NCI-H748 treated with DMSO at 0.1 percent for 48 hours (cell line): ENCODE measurements around the gene DPPA2.

Experiments
- DNase-seq: peaks from one replicate; lab custom pipeline; 2025; lab: John Stamatoyannopoulos, UW

DPPA2 gene

GRCh38 chr3:109325109-109325508, 8.8 kb upstream of the DPPA2 start:
- DNase-seq = no peak

- DNase-seq = no peak
These were observed 3.3 kb downstream of the DPPA2 start for GRCh38 chr3:109313061-109313460.

GRCh38 chr3:109297496-109297895, 18.8 kb downstream of the DPPA2 start:
- DNase-seq = no peak

- no peak for DNase-seq
These were observed 32.2 kb downstream of the DPPA2 start for GRCh38 chr3:109284071-109284470.

- DNase-seq = no peak
These were observed 37.8 kb downstream of the DPPA2 start for GRCh38 chr3:109278546-109278945.

GRCh38 chr3:109278141-109278540, 38.2 kb downstream of the DPPA2 start:
- no peak for DNase-seq

GRCh38 chr3:109275702-109276293, 40.5 kb downstream of the DPPA2 start:
- DNase-seq = no peak

GRCh38 chr3:109270779-109271178, 45.5 kb downstream of the DPPA2 start:
- DNase-seq = no peak

GRCh38 chr3:109269577-109270275, 46.6 kb downstream of the DPPA2 start:
- DNase-seq = no peak

- DNase-seq = no peak
These were observed 48.1 kb downstream of the DPPA2 start for GRCh38 chr3:109268181-109268580.

GRCh38 chr3:109265295-109265694, 51.0 kb downstream of the DPPA2 start:
- no peak for DNase-seq

- no peak for DNase-seq
These were observed 59.0 kb downstream of the DPPA2 start for GRCh38 chr3:109257269-109257668.

- DNase-seq = no peak
These were observed 61.5 kb downstream of the DPPA2 start for GRCh38 chr3:109254770-109255169.

- no peak for DNase-seq
These were observed 63.7 kb downstream of the DPPA2 start for GRCh38 chr3:109252641-109253040.
